ENCODE data around the gene VWA3A.
A peak's percentile ranks its signal among the peaks of the same experiment; 100 is the strongest.
"Not testable (repeated sequence)": the region's sequence is repeated elsewhere in the genome, so short reads cannot be mapped to it uniquely, and the experiment has no call there.

The VWA3A gene

DNA sequence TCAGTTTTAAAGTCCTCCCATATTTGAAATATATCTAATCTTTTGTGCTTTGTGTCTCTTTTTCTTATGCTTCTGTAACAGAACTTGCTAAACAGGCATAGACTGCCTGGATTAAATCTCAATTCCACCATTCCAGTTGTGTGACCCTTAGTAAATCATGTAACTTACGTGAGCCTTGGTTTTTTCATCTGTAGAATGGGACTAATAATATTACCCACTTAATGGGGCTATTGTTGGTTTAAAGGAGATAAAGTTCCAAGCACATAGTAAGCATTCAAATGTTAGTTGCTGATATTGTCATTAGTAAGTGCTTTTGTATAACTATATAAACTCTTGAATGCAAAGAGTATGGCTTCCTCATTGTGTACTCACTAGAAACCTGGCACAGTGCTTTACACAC, 5.9 kb upstream of the VWA3A start:
- DNase-seq (ENCODE audit: low spot score), result no peak

DNA sequence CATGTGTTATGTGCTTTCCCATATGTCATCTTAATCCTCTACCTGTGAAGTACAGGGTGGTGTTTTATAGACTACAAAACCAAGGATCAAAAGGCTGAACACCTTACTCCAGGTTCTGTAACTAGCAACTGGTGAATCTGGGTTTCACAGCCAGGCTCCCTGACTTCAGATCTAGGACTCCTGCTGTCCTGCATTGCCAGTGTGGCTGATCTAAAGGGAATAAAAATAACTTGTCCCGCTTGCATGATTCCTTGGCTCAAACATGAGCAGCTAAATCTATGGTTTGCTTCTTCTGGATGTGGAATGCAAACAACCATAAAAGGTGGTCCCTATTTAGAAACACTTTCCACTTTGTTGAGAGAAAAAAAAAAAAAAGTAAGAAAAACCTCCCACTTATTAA, 3.7 kb upstream of the VWA3A start:
- no peak for DNase-seq (ENCODE audit: low spot score)

- DNase-seq (ENCODE audit: low spot score), result no peak
These were observed 2.4 kb upstream of the VWA3A start for GRCh38 chr16:22089910-22090309.

DNA sequence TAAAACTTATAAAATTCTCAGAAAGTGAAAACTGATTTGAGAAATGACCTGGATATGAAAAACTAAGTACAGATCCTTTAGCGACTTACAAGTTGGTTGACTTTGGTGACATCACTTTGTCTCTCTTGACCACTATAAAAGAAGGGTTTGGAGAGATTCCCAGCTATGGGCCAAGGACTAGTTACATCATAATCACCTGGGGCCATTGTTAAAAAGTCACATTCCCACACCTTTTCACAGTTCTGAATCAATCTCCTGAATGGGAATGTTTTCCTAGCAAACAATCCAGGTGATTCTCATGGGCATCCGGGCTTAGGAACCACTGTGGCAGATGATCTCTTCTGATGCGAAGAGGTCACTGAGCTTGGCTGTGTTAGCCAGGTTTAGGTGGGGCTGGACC, 620 bp upstream of the VWA3A start:
- no peak for DNase-seq (ENCODE audit: low spot score)

DNA sequence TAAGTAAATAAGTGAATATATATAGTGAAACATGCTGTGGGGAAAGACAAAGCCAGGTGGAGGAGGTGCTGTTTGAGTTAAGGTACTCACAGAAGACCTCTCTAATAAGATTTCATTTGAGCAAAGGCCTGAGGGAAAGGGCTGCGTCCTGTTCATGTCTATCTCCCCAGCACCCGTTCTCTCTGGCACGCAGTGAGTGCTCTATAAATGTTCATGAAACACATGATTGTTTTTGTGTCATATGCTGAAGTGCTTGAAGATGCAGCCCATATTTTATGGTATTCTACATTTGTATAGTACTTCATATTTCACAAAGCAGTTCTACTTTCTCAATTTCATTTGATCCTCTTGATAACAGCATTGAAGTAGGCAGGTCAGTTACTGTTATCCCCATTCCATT, 990 bp downstream of the VWA3A start:
- no peak for DNase-seq (ENCODE audit: low spot score)

DNA sequence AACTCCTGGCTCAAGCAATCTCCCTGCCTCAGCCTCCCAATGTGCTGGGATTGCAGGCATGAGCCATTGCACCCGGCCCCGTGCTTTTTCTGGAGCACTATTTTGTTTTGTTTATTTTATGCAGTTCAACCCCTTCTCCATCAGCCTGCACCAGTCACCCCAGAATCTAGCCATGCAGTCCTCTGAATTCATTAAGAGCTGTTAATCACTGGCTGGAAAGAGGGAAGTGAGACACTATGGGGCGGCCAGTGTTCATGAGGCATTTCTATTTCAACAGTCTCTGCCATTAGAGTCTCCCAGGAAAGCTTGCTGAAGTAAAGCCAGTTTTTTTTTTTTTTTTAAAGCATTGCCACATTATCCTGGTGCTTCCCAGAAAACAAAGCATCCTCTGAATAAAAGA, 1.7 kb downstream of the VWA3A start:
- no peak for DNase-seq (ENCODE audit: low spot score)

- DNase-seq (ENCODE audit: low spot score), result peak; percentile 77
These were observed 6.3 kb downstream of the VWA3A start for GRCh38 chr16:22098405-22099255.

DNA sequence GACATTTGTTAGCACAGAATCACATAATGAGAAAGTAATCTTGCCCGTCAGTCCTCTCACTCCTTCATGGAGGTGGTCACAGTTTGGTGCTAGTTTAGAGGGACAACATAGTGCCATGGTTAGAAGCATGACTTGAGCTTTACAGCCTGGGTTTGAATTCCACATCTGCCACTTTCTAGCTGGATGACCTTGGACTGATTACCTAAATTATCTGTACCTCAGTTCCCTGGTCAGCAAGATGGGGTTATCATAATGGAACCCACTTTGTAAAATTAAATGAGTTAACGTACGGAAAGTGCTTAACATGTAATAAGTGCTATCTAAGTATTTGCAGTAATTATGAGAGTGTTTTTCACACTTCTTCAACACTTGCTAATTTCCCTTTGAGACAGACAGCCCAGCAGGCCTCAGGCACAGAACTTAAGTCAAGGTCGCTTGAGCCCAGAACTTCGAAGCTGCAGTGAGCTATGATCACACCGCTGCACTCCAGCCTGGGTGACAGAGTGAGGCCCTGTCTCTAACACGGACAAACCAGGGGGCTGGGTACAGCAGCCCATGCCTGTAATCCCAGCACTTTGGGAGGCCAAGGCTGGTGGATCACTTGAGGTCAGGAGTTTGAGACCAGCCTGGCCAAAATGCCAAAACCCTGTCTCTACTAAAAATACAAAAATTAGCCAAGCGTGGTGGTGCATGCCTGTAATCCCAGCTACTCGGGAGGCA, 7.1 kb downstream of the VWA3A start:
- DNase-seq (ENCODE audit: low spot score), result no peak

GRCh38 chr16:22103441-22103840, 11.1 kb downstream of the VWA3A start:
- DNase-seq (ENCODE audit: low spot score), result no peak

- DNase-seq (ENCODE audit: low spot score), result no peak
These were observed 17.0 kb downstream of the VWA3A start for GRCh38 chr16:22109258-22109898.

DNA sequence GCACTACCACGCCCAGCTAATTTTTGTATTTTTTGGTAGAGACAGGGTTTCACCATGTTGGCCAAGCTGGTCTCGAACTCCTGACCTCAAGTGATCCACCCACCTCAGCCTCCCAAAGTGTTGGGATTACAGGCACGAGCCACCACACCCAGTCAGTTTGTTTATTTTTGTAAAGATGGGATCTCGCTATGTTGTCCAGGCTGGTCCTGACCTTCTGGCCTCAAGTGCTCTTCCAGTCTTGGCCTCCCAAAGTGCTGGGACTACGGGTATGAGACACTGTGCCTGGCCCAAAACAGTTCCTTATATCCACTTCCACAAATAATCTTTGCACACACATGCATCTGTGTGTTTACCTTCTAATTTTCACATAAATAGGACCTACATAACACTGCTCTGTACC, 19.3 kb downstream of the VWA3A start:
- DNase-seq (ENCODE audit: low spot score), result not testable (repeated sequence)

DNA sequence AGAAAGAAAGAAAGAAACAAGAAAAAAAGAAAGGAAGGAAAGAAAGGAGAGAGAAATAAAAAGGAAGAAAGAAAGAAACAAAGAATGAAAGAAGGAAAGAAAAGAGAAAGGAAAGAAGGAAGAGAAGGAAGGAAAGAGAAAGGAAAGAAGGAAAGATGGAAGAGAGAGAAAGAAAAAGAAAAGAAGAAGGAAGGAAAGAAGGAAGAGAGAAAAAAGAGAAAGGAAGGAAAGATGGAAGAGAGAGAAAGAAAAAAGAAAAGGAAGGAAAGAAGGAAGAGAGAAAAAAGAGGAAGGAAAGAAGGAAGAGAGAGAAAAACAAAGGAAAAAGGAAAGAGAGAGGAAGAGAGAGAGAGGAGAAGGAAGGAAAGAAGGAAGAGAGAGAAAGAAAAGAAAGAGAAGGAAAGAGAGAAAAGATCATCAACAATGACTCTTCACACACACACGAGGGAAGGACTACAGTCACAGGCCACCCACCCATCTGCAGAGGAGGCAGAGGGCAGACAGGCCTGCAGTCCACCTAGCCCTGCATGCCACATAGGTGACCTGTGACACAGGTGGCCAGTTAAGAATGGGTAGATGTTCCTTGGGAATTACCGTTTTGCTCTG, 23.9 kb downstream of the VWA3A start:
- DNase-seq (ENCODE audit: low spot score), result no peak

DNA sequence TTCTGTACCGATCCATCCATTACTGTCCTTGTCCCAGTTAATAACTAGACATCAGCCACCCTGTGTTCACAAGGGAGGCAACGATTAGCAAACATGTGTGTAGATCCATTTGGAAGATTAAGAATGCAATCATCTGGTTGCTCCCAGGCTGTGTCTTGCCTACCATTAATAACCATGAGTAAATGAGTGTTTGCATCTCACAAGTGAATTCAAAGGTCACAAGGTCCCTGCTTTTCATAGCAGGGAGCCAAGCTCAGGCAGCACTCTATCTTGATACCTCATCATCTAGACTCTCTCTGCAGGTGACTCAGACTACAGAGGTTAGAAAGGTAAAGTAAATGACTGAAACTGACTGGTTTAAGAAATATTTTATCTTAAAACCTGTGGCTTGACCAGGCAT, 25.3 kb downstream of the VWA3A start:
- no peak for DNase-seq (ENCODE audit: low spot score)

DNA sequence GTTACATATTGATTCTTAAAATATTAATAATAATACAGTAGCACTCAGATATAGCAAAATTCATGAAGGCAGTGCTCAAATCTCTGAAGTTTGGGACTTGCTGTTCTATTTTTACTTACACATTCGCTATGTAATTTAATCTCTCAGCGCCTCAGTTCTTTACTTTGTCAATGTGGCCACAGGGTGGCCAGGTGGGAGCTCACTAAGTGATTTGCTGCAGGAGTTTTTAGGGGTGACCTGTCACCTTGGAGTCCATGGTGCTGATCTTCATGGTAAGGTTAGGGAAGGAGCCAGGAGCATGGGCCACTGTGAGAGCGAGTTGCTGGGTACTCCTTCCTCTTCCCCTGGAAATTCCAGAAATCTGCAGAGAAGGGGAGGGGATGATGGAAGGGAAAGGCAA, 28.1 kb downstream of the VWA3A start:
- no peak for DNase-seq (ENCODE audit: low spot score)

- no peak for DNase-seq (ENCODE audit: low spot score)
These were observed 29.9 kb downstream of the VWA3A start for GRCh38 chr16:22122239-22122638.

- no peak for DNase-seq (ENCODE audit: low spot score)
These were observed 30.8 kb downstream of the VWA3A start for GRCh38 chr16:22123146-22123545.

DNA sequence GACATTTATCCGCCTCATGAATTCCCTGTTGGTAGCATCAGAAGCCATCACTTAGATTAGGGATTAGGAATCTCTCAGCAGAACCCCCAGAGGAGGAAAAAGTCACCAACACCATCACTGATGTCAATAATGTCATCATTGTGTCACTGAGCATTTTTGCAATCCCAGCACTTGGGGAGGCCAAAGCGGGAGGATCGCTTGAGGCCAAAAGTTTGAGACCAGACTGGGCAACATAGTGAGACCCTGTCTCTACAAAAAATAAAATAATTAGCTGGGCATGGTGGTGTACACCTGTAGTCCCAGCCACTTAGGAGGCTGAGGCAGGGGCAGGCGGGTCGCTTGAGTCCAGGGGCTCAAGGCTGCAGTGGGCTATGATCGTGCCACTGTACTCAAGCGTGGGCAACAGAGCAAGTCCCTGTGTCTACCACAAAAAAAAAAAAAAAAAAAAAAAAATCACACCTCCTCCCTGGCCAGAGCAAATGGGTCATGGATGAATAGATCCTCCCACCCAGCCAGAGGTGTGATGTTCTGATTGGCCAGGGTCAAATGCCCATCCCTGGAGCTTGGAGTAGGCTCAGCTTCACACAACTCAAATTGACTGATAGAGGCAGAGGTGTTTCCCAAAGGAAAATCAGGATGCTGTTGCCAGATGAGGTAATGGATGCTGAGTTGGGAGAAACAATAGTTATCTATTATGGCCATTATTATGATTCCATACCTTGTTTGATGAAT, 31.6 kb downstream of the VWA3A start:
- no peak for DNase-seq (ENCODE audit: low spot score)

GRCh38 chr16:22124583-22125284, 32.4 kb downstream of the VWA3A start:
- DNase-seq (ENCODE audit: low spot score), result no peak

DNA sequence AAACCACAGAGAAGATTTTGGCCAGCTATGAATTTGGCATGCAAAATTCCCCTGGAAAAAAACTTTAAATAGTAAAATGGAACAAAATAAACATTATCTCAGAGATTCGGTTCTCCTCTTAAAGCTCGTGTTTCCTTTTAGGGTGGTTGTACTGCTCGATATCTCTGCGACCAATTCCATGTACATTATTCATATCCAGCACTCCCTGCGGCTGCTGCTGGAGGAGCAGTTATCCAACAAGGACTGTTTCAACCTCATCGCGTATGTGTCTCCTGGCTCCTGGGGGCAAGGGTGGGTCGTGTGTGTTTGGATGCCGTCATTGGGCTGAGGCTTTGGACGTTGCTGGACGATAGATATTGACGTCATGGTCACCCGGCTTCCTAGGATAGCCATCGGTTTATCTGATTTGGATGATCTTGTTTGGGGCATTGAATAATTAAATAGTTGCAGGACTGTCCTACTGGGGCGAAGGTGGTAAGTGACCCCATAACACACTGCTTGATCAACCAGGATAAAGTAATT, 33.8 kb downstream of the VWA3A start:
- no peak for DNase-seq (ENCODE audit: low spot score)

- DNase-seq (ENCODE audit: low spot score), result not testable (repeated sequence)
These were observed 36.2 kb downstream of the VWA3A start for GRCh38 chr16:22128537-22128936.

- DNase-seq (ENCODE audit: low spot score), result no peak
These were observed 38.2 kb downstream of the VWA3A start for GRCh38 chr16:22130528-22130927.
